ENCODE data around the gene LDLRAP1.

LDLRAP1 gene

GRCh38 chr1:25613091-25613490 is 69.7 kb downstream of the LDLRAP1 start:
- Histone ChIP-seq H3K27ac (ENCODE audit: low read depth, low read length) (no peak overlapping the region), H3K9ac (ENCODE audit: low read length in 5 of 5) (no peak overlapping the region), H3K4me1 (ENCODE audit: control insufficient read depth in 5 of 5, insufficient read depth in 5 of 5, low read length in 5 of 5) (peaks cover 0 to 23% (median 20%) of the 10 kb centered on the region in 5 donors), H3K4me3 (ENCODE audit: low read depth in 1 of 5, low read length in 5 of 5) (no peak overlapping the region), H3K27me3 (ENCODE audit: control insufficient read depth in 5 of 5, insufficient read depth in 4 of 5, low read length in 5 of 5) (peaks cover 0 to 8% (median 0%) of the 10 kb centered on the region in 5 donors), H3K9me3 (ENCODE audit: control insufficient read depth in 5 of 5, low read length in 5 of 5) (no peaks in the 10 kb centered on the region), H3K36me3 (ENCODE audit: control insufficient read depth in 5 of 5, insufficient read depth in 5 of 5, low read length in 5 of 5) (no peaks in the 10 kb centered on the region)

GRCh38 chr1:25614501-25615171 is 71.2 kb downstream of the LDLRAP1 start:
- Histone ChIP-seq H3K27me3 (ENCODE audit: control insufficient read depth in 5 of 5, insufficient read depth in 4 of 5, low read length in 5 of 5) (peaks cover 0 to 9% (median 0%) of the 10 kb centered on the region in 5 donors), H3K36me3 (ENCODE audit: control insufficient read depth in 5 of 5, insufficient read depth in 5 of 5, low read length in 5 of 5) (no peaks in the 10 kb centered on the region), H3K9me3 (ENCODE audit: control insufficient read depth in 5 of 5, low read length in 5 of 5) (no peaks in the 10 kb centered on the region), H3K4me1 (ENCODE audit: control insufficient read depth in 5 of 5, insufficient read depth in 5 of 5, low read length in 5 of 5) (peaks cover 2 to 36% (median 29%) of the 10 kb centered on the region in 5 donors), H3K9ac (ENCODE audit: low read length in 5 of 5) (no peak overlapping the region), H3K4me3 (ENCODE audit: low read depth in 1 of 5, low read length in 5 of 5) (no peak overlapping the region), H3K27ac (ENCODE audit: low read depth, low read length) (no peak overlapping the region)

- Histone ChIP-seq H3K4me3 (ENCODE audit: low read depth in 1 of 5, low read length in 5 of 5) (no peak overlapping the region), H3K9me3 (ENCODE audit: control insufficient read depth in 5 of 5, low read length in 5 of 5) (no peaks in the 10 kb centered on the region), H3K9ac (ENCODE audit: low read length in 5 of 5) (no peak overlapping the region), H3K27me3 (ENCODE audit: control insufficient read depth in 5 of 5, insufficient read depth in 4 of 5, low read length in 5 of 5) (peaks cover 0 to 9% (median 0%) of the 10 kb centered on the region in 5 donors), H3K4me1 (ENCODE audit: control insufficient read depth in 5 of 5, insufficient read depth in 5 of 5, low read length in 5 of 5) (peaks cover 2 to 41% (median 34%) of the 10 kb centered on the region in 5 donors), H3K36me3 (ENCODE audit: control insufficient read depth in 5 of 5, insufficient read depth in 5 of 5, low read length in 5 of 5) (no peaks in the 10 kb centered on the region), H3K27ac (ENCODE audit: low read depth, low read length) (no peak overlapping the region)
Observed at GRCh38 chr1:25615172-25615541, 71.8 kb downstream of the LDLRAP1 start.

GRCh38 chr1:25615563-25616094 is 72.2 kb downstream of the LDLRAP1 start:
- Histone ChIP-seq H3K4me1 (ENCODE audit: control insufficient read depth in 5 of 5, insufficient read depth in 5 of 5, low read length in 5 of 5) (peaks cover 2 to 42% (median 35%) of the 10 kb centered on the region in 5 donors), H3K27me3 (ENCODE audit: control insufficient read depth in 5 of 5, insufficient read depth in 4 of 5, low read length in 5 of 5) (peaks cover 0 to 9% (median 0%) of the 10 kb centered on the region in 5 donors), H3K9me3 (ENCODE audit: control insufficient read depth in 5 of 5, low read length in 5 of 5) (no peaks in the 10 kb centered on the region), H3K9ac (ENCODE audit: low read length in 5 of 5) (peak overlapping the region in 2 of 5 donors; percentile 19 to 39), H3K27ac (ENCODE audit: low read depth, low read length) (no peak overlapping the region), H3K36me3 (ENCODE audit: control insufficient read depth in 5 of 5, insufficient read depth in 5 of 5, low read length in 5 of 5) (no peaks in the 10 kb centered on the region), H3K4me3 (ENCODE audit: low read depth in 1 of 5, low read length in 5 of 5) (peak overlapping the region; percentile 41 to 76 (median 64))

GRCh38 chr1:25616095-25616986 is 72.9 kb downstream of the LDLRAP1 start, which contains the start of gene MAN1C1:
TSS of gene MAN1C1 (plus strand) at chr1:25616791. CDS start at chr1:25617798, 1,007 bp downstream.
- peak within 1 kb of the TSS; percentile 41 to 82 (median 73) for H3K4me3 ChIP-seq (ENCODE audit: low read depth in 1 of 5, low read length in 5 of 5)
- no peak within 1 kb of the TSS for H3K27ac ChIP-seq (ENCODE audit: low read depth, low read length)
- H3K9ac ChIP-seq (ENCODE audit: low read length in 5 of 5), result peak within 1 kb of the TSS in 4 of 5 donors; percentile 45 to 74 (median 64)
- no peaks in the 10 kb centered on the region for H3K36me3 ChIP-seq (ENCODE audit: control insufficient read depth in 5 of 5, insufficient read depth in 5 of 5, low read length in 5 of 5)
- no peaks in the 10 kb centered on the region for H3K9me3 ChIP-seq (ENCODE audit: control insufficient read depth in 5 of 5, low read length in 5 of 5)
- peaks cover 2 to 42% (median 39%) of the 10 kb centered on the region in 5 donors for H3K4me1 ChIP-seq (ENCODE audit: control insufficient read depth in 5 of 5, insufficient read depth in 5 of 5, low read length in 5 of 5)
- peaks cover 0 to 7% (median 0%) of the 10 kb centered on the region in 5 donors for H3K27me3 ChIP-seq (ENCODE audit: control insufficient read depth in 5 of 5, insufficient read depth in 4 of 5, low read length in 5 of 5)

GRCh38 chr1:25616987-25617624 is 73.7 kb downstream of the LDLRAP1 start:
- H3K27ac ChIP-seq (ENCODE audit: low read depth, low read length), result no peak overlapping the region
- peak overlapping the region in 3 of 5 donors; percentile 62 to 74 (median 66) for H3K9ac ChIP-seq (ENCODE audit: low read length in 5 of 5)
- peak overlapping the region in 4 of 5 donors; percentile 69 to 82 (median 74) for H3K4me3 ChIP-seq (ENCODE audit: low read depth in 1 of 5, low read length in 5 of 5)
- H3K36me3 ChIP-seq (ENCODE audit: control insufficient read depth in 5 of 5, insufficient read depth in 5 of 5, low read length in 5 of 5), result no peaks in the 10 kb centered on the region
- H3K4me1 ChIP-seq (ENCODE audit: control insufficient read depth in 5 of 5, insufficient read depth in 5 of 5, low read length in 5 of 5), result peaks cover 2 to 42% (median 39%) of the 10 kb centered on the region in 5 donors
- peaks cover 0 to 6% (median 0%) of the 10 kb centered on the region in 5 donors for H3K27me3 ChIP-seq (ENCODE audit: control insufficient read depth in 5 of 5, insufficient read depth in 4 of 5, low read length in 5 of 5)
- no peaks in the 10 kb centered on the region for H3K9me3 ChIP-seq (ENCODE audit: control insufficient read depth in 5 of 5, low read length in 5 of 5)

GRCh38 chr1:25617625-25618432 is 74.4 kb downstream of the LDLRAP1 start:
- Histone ChIP-seq H3K4me3 (ENCODE audit: low read depth in 1 of 5, low read length in 5 of 5) (peak overlapping the region; percentile 60 to 82 (median 63)), H3K36me3 (ENCODE audit: control insufficient read depth in 5 of 5, insufficient read depth in 5 of 5, low read length in 5 of 5) (no peaks in the 10 kb centered on the region), H3K9me3 (ENCODE audit: control insufficient read depth in 5 of 5, low read length in 5 of 5) (no peaks in the 10 kb centered on the region), H3K9ac (ENCODE audit: low read length in 5 of 5) (peak overlapping the region in 4 of 5 donors; percentile 45 to 74 (median 58)), H3K4me1 (ENCODE audit: control insufficient read depth in 5 of 5, insufficient read depth in 5 of 5, low read length in 5 of 5) (peaks cover 2 to 42% (median 39%) of the 10 kb centered on the region in 5 donors), H3K27ac (ENCODE audit: low read depth, low read length) (no peak overlapping the region), H3K27me3 (ENCODE audit: control insufficient read depth in 5 of 5, insufficient read depth in 4 of 5, low read length in 5 of 5) (peaks cover 0 to 6% (median 0%) of the 10 kb centered on the region in 5 donors)

- H3K4me3 ChIP-seq (ENCODE audit: low read depth in 1 of 5, low read length in 5 of 5), result peak overlapping the region; percentile 60 to 82 (median 63)
Observed at GRCh38 chr1:25618433-25618808, 75.0 kb downstream of the LDLRAP1 start.

More at GRCh38 chr1:25618433-25618808, 75.0 kb downstream of the LDLRAP1 start:
- Histone ChIP-seq H3K36me3 (ENCODE audit: control insufficient read depth in 5 of 5, insufficient read depth in 5 of 5, low read length in 5 of 5) (no peaks in the 10 kb centered on the region), H3K9me3 (ENCODE audit: control insufficient read depth in 5 of 5, low read length in 5 of 5) (no peaks in the 10 kb centered on the region), H3K27ac (ENCODE audit: low read depth, low read length) (no peak overlapping the region), H3K9ac (ENCODE audit: low read length in 5 of 5) (peak overlapping the region in 3 of 5 donors; percentile 52 to 59 (median 56)), H3K4me1 (ENCODE audit: control insufficient read depth in 5 of 5, insufficient read depth in 5 of 5, low read length in 5 of 5) (peaks cover 2 to 42% (median 39%) of the 10 kb centered on the region in 5 donors), H3K27me3 (ENCODE audit: control insufficient read depth in 5 of 5, insufficient read depth in 4 of 5, low read length in 5 of 5) (peaks cover 0 to 6% (median 0%) of the 10 kb centered on the region in 5 donors)
